Panc1 (cell line): ENCODE data around the gene MEF2A. TPM values are rescaled to one million over a fixed set of nuclear protein-coding genes. Genes with fewer than 3 reads are reported as not detected.
A peak's percentile ranks its signal among the peaks of the same experiment; 100 is the strongest.

Experiments
- ATAC-seq: fragments of 200-7000 bp; cut with Tn5 transposase; 2 replicates; pipeline ENCODE4 v1.9.1; 2020; ENCODE audit warnings: mild to moderate bottlenecking, moderate library complexity
- BruUV-seq: library from RNA; stranded (reverse); fragments of 400-500 nt; replicated peaks from 2 replicates; lab custom pipeline; 2021; lab: Mats Ljungman, UMichigan
- CTCF ChIA-PET: fragments of 300-600 bp; sonication (Branson Sonifier 250); formaldehyde crosslinking; loops from one replicate; lab custom pipeline; 2022; ENCODE audit warnings: antibody characterized with exemption; lab: Charles Lee
- POLR2A ChIA-PET: fragments of 300-600 bp; sonication (Branson Sonifier 250); formaldehyde crosslinking; loops from one replicate; lab custom pipeline; 2022; ENCODE audit warnings: antibody characterized with exemption; lab: Charles Lee
- DNase-seq: peaks from one replicate; pipeline ENCODE4 v3.0.0-alpha.2; 2010; ENCODE audit warnings: low read depth, low spot score
- H3K27ac ChIP-seq: 2 replicates; pipeline ENCODE4 v1.5.1; 2011; ENCODE audit warnings: mild to moderate bottlenecking, low read length, inconsistent platforms
- H3K27me3 ChIP-seq: fragments of 200-500 bp; sonication (Bioruptor generic); 2 replicates; pipeline ENCODE4 v1.6.0; 2014; ENCODE audit warnings: low read length, inconsistent platforms; ENCODE audit not compliant: control insufficient read depth, insufficient read depth
- H3K36me3 ChIP-seq: fragments of 200-500 bp; sonication (Bioruptor generic); 2 replicates; pipeline ENCODE4 v1.5.1; 2014; ENCODE audit warnings: inconsistent platforms, mild to moderate bottlenecking, low read length, moderate library complexity; ENCODE audit not compliant: control insufficient read depth, insufficient read depth
- H3K4me1 ChIP-seq: 2 replicates; pipeline ENCODE4 v1.5.1; 2011; ENCODE audit warnings: inconsistent platforms, mild to moderate bottlenecking, low read length, moderate library complexity; ENCODE audit not compliant: control insufficient read depth, insufficient read depth
- H3K4me3 ChIP-seq, 2 experiments: 2 replicates each; pipeline ENCODE4 v1.5.1; 2011 to 2012; ENCODE audit warnings: low read depth in 2 of 2, low read length in 2 of 2, mild to moderate bottlenecking in 2 of 2, inconsistent platforms in 1 of 2, moderate library complexity in 1 of 2
- H3K9me3 ChIP-seq: fragments of 200-500 bp; sonication (Bioruptor generic); 2 replicates; pipeline ENCODE4 v1.5.1; 2014; ENCODE audit warnings: low read depth, mild to moderate bottlenecking, inconsistent platforms, low read length, moderate library complexity; ENCODE audit not compliant: control insufficient read depth, insufficient read depth
- CTCF ChIP-seq: fragments of 450-650 bp; IDR thresholded peaks from 2 replicates; pipeline ENCODE4 v1.5.1; 2017; ENCODE audit warnings: mild to moderate bottlenecking
- POLR2AphosphoS5 ChIP-seq: IDR thresholded peaks from 2 replicates; pipeline ENCODE4 v1.6.1; 2012; ENCODE audit warnings: mild to moderate bottlenecking, low read depth, low read length, moderate library complexity
- REST ChIP-seq, 2 experiments: IDR thresholded peaks; 2 replicates each; pipeline ENCODE4 v1.6.1; 2011 to 2012; ENCODE audit warnings: low read depth in 2 of 2, control low read depth in 1 of 2, low read length in 1 of 2, mild to moderate bottlenecking in 1 of 2, moderate library complexity in 1 of 2; ENCODE audit not compliant: insufficient read depth in 1 of 2
- SIN3A ChIP-seq: IDR thresholded peaks from 2 replicates; pipeline ENCODE4 v1.6.1; 2012; ENCODE audit warnings: low read depth, mild to moderate bottlenecking, low read length, moderate library complexity, borderline replicate concordance; ENCODE audit not compliant: insufficient read depth
- TCF7L2 ChIP-seq: IDR thresholded peaks from 2 replicates; pipeline ENCODE4 v1.6.1; 2011; ENCODE audit warnings: mild to moderate bottlenecking, low read depth, low read length, inconsistent platforms
- in situ Hi-C: cut with HindIII; loops from 2 replicates; pipeline ENCODE4 v1.10.0; 2016; ENCODE audit warnings: low sequenced_read_pairs, low pct_unique_long_range_greater_than_20kb
- intact Hi-C: fragments of 100-400 bp; cut with micrococcal nuclease; formaldehyde crosslinking; loops from one replicate; pipeline ENCODE4 v1.10.0; 2022; ENCODE audit not compliant: unreplicated experiment
- total RNA-seq: library from RNA; stranded (reverse); gene quantifications from one replicate; pipeline ENCODE4 v1.2.1, GENCODE V29; 2021; ENCODE audit not compliant: unreplicated experiment

The MEF2A gene
- total RNA-seq, 1 experiment from 2014 or later = 31.1 TPM

GRCh38 chr15:99727733-99728132 is 161.9 kb downstream of the MEF2A start:
- in situ Hi-C loops = no loop called here
- CTCF ChIA-PET = no interaction called here
- intact Hi-C loops = no loop called here
- H3K36me3 ChIP-seq = no peaks in the 10 kb centered on the region
- DNase-seq (no peak), ATAC-seq (0 out of 2 replicates have a peak, but pooled peaks have one; percentile 22)
- no TSS peak for BruUV-seq
- no peaks in the 10 kb centered on the region for H3K9me3 ChIP-seq
- H3K27me3 ChIP-seq = no peaks in the 10 kb centered on the region
- H3K4me1 ChIP-seq = peaks cover 5% of the 10 kb centered on the region; the same call in 1 of the 2 replicates
- H3K27ac ChIP-seq = no peak overlapping the region
- H3K4me3 ChIP-seq = no peak overlapping the region
- no peak for TF ChIP-seq TCF7L2
- no peak for TF ChIP-seq REST (IDR thresholded peaks at IDR 0.05; ENCODE audit: insufficient read depth in 1 of 2, low read depth in 2 of 2, low read length in 1 of 2)
- no peak for TF ChIP-seq SIN3A
- TF ChIP-seq CTCF = no peak
- no peak for TF ChIP-seq POLR2AphosphoS5
- POLR2A ChIA-PET = no interaction called here

- in situ Hi-C loops = no loop called here
- Histone ChIP-seq H3K9me3 (no peaks in the 10 kb centered on the region), H3K4me1 (peaks cover 5% of the 10 kb centered on the region; the same call in 1 of the 2 replicates), H3K4me3 (no peak overlapping the region), H3K36me3 (no peaks in the 10 kb centered on the region), H3K27ac (no peak overlapping the region), H3K27me3 (no peaks in the 10 kb centered on the region)
- intact Hi-C loops = no loop called here
- BruUV-seq = no TSS peak
- CTCF ChIA-PET = no interaction called here
- no peak for ATAC-seq
- no peak for DNase-seq
- POLR2A ChIA-PET = interaction anchor here (1.2 kb wide), 1 partner anchor 28 kb away, joined by 3 read pairs; no protein-coding TSS in a partner anchor
- TF ChIP-seq CTCF = no peak
- TF ChIP-seq POLR2AphosphoS5 = no peak
- no peak for TF ChIP-seq SIN3A
- TF ChIP-seq REST (IDR thresholded peaks at IDR 0.05; ENCODE audit: insufficient read depth in 1 of 2, low read depth in 2 of 2, low read length in 1 of 2) = no peak
Observed at GRCh38 chr15:99728916-99729315, 163.1 kb downstream of the MEF2A start.
